Natural killer cell (primary cell): ENCODE measurements around the gene MYLK. TPM values are rescaled to one million over a fixed set of nuclear protein-coding genes. Genes with fewer than 3 reads are reported as not detected.

ENCODE experiments used
- ATAC-seq, 3 donors: fragments of 150-1000 bp in 2 of 3; fragments of 200-7000 bp in 1 of 3; cut with Tn5 transposase; 1 replicate in 1 of 3; 2 replicates in 2 of 3; pipeline ENCODE4 v1.10.0; 2021; ENCODE audit warnings: mild to moderate bottlenecking in 2 of 3, moderate library complexity in 2 of 3
- DNase-seq, 2 donors: peaks; one replicate each; pipeline versions ENCODE4 v3.0.0 to v3.0.0-alpha.2; 2013 to 2021; ENCODE audit warnings: mixed read lengths in 1 of 2
- H3K27ac ChIP-seq: one replicate; pipeline ENCODE4 v1.5.1; 2013; ENCODE audit warnings: mild to moderate bottlenecking, low read length
- H3K27me3 ChIP-seq: one replicate; pipeline ENCODE4 v1.6.1; 2013; ENCODE audit warnings: low read length; ENCODE audit not compliant: control insufficient read depth, insufficient read depth
- H3K36me3 ChIP-seq: one replicate; pipeline ENCODE4 v1.6.1; 2013; ENCODE audit warnings: low read length; ENCODE audit not compliant: control insufficient read depth, insufficient read depth
- H3K4me1 ChIP-seq: one replicate; pipeline ENCODE4 v1.6.1; 2013; ENCODE audit warnings: low read length; ENCODE audit not compliant: control insufficient read depth, insufficient read depth
- H3K4me3 ChIP-seq: one replicate; pipeline ENCODE4 v1.5.1; 2013; ENCODE audit warnings: low read length
- H3K9me3 ChIP-seq: one replicate; pipeline ENCODE4 v1.6.1; 2013; ENCODE audit warnings: low read length; ENCODE audit not compliant: control insufficient read depth, insufficient read depth
- H3K27ac Mint-ChIP-seq, 2 donors: one replicate each; pipeline ENCODE4 v1.8.0; 2022; ENCODE audit warnings: mild to moderate bottlenecking in 2 of 2, mixed read lengths in 2 of 2, moderate library complexity in 1 of 2
- H3K27me3 Mint-ChIP-seq, 2 donors: one replicate each; pipeline ENCODE4 v1.8.0; 2022; ENCODE audit warnings: low read depth in 2 of 2, mixed read lengths in 2 of 2
- H3K36me3 Mint-ChIP-seq: one replicate; pipeline ENCODE4 v1.8.0; 2022; ENCODE audit warnings: mixed read lengths
- H3K4me1 Mint-ChIP-seq, 2 donors: one replicate each; pipeline ENCODE4 v1.8.0; 2022; ENCODE audit warnings: mixed read lengths in 2 of 2
- H3K4me3 Mint-ChIP-seq: one replicate; pipeline ENCODE4 v1.8.0; 2022; ENCODE audit warnings: mild to moderate bottlenecking, moderate library complexity, mixed read lengths
- H3K9me3 Mint-ChIP-seq, 2 donors: one replicate each; pipeline ENCODE4 v1.8.0; 2022; ENCODE audit warnings: mixed read lengths in 2 of 2
- WGBS: methylation state at CpG from one replicate; pipeline ENCODE4 v1.1.7; 2013; ENCODE audit warnings: missing lambda C conversion rate; ENCODE audit not compliant: insufficient coverage; 5-methylcytosine and 5-hydroxymethylcytosine counted together
- intact Hi-C: fragments of 100-400 bp; cut with micrococcal nuclease; formaldehyde crosslinking; loops from one replicate; pipeline ENCODE4 v1.14.2; 2022
- total RNA-seq, 4 donors: library from RNA; stranded (reverse); fragments of 120-200 nt in 1 of 4; gene quantifications; one replicate each; pipeline versions ENCODE4 v1.2.3 to v1.2.4, GENCODE V29; 2013 to 2022
- TF ChIP-seq, protein P1 (sequence below): fragments of 200-600 bp; IDR thresholded peaks from one replicate; pipeline ENCODE4 v1.8.0; 2022; ENCODE audit warnings: antibody characterized with exemption

Gene MYLK
- total RNA-seq, 3 donors from 2014 or later (not counting 1 experiment from before 2014, with no cell fraction given): 0.39 to 5.4 (median 3.4) TPM

DNA sequence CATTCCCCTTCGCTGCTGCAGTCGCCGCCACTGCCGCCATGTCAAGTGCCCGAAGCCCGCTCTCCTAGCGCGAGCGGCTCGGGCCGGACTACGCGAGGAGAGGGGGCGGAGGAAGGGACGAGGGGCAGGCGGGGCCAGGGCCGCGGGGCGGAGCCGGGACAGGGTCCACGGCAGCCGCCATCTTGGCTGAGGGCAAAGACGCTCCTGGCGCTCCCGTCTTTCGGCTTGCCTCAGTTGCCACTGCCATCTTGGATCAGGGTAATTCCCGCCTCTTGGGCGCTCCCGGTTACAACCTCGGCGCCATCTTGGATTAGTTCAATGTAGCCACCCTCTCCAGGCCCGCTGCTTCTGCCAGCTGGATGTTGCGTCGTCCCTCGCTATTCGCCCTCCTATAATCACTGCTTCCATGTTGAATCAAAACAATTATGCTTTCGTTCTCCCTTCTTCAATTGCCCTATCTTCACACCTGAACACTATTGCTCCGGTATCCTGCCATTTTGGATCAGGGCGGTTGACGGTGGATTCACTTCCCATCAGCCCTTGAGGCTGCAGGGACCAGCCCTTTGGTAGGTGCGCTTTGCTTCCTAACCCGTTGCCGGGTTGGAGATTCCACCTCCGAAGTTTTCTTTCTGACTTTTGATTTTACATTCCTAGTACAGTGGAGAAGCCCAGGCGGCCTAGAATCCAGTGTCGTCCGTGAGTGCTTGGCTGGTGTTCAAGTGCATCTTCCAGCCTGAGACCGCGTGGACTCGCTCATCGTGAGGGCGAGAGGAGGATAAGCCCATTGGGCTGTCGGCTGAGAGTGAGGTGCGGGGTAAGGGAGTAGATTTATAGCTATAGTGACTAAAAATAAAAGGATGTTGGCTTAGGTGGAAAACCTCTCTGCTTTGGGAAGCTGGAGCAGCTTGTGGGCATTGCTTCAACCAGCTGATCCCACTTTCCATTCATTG, 298.9 kb downstream of the MYLK start, which contains the start of gene HACD2:
Gene HACD2, minus strand, starts transcription at position 66 of the 950 bp plus-strand sequence. Its CDS starts 26 bp downstream, at position 40.
- peaks cover 8% of the 10 kb centered on the region for H3K36me3 ChIP-seq
- WGBS: under 1% methylated on average over 54 of the region's 54 CpGs
- Mint-ChIP-seq H3K27me3 (no peaks in the 10 kb centered on the region), H3K9me3 (no peaks in the 10 kb centered on the region), H3K27ac (peak within 1 kb of the TSS in 1 of 2 donors; percentile 71), H3K4me3 (peak within 1 kb of the TSS; percentile 87), H3K4me1 (peaks cover 15 to 22% of the 10 kb centered on the region in 2 donors), H3K36me3 (no peaks in the 10 kb centered on the region)
- peak within 1 kb of the TSS; percentile 83 for H3K4me3 ChIP-seq
- no peaks in the 10 kb centered on the region for H3K27me3 ChIP-seq
- intact Hi-C loops: loop anchor here (1.0 to 10.0 kb wide), 2 partner anchors 384 to 1170 kb away; partner anchors contain the start of genes SEC22A and WDR5B
- peaks cover 13% of the 10 kb centered on the region for H3K4me1 ChIP-seq
- TF ChIP-seq, protein P1, sequence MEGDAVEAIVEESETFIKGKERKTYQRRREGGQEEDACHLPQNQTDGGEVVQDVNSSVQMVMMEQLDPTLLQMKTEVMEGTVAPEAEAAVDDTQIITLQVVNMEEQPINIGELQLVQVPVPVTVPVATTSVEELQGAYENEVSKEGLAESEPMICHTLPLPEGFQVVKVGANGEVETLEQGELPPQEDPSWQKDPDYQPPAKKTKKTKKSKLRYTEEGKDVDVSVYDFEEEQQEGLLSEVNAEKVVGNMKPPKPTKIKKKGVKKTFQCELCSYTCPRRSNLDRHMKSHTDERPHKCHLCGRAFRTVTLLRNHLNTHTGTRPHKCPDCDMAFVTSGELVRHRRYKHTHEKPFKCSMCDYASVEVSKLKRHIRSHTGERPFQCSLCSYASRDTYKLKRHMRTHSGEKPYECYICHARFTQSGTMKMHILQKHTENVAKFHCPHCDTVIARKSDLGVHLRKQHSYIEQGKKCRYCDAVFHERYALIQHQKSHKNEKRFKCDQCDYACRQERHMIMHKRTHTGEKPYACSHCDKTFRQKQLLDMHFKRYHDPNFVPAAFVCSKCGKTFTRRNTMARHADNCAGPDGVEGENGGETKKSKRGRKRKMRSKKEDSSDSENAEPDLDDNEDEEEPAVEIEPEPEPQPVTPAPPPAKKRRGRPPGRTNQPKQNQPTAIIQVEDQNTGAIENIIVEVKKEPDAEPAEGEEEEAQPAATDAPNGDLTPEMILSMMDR: no peak
- H3K9me3 ChIP-seq: peaks cover 6% of the 10 kb centered on the region
- DNase-seq (peak; percentile 95 to 96), ATAC-seq (peak; percentile 92 to 99 (median 93))
- H3K27ac ChIP-seq: peak within 1 kb of the TSS; percentile 95

DNA sequence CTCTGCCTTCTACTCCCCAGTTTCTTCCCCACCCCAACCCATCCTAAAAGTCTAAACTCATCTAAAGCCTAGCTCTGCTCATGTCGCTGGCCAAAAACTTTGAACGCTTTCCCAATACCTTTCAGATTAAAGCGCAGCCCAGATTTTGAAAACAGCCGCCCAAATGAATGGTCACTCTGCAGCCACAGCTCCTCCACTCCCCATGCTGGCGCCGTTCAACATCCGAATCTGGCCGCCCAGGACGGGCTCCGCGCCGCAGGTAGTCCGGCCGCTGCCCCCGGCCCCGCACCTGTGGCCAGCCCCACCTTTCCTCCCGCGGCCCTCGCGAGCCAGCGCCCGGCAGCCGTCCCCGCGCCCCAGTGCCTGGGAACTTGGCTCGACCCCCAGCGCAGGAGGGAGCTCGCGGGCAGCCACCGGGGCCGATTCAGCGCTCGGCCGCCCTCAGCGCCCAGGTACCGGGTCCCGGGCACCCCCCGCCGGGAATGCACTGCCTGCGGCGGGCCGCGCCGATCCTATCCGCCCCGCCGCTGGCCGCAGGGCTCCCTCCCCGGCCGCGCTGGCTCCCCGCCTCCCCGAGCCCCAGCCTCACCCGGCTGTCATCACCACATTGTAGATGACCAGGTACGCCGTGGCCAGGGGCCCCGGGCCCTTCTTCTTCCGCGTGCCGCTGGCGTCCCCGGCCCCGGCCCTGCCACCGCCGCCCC, 299.7 kb downstream of the MYLK start:
- peak overlapping the region in 1 of 2 donors; percentile 71 for H3K27ac Mint-ChIP-seq
- H3K27me3 ChIP-seq: no peaks in the 10 kb centered on the region
- under 1% methylated on average over 65 of the region's 65 CpGs for WGBS
- no peaks in the 10 kb centered on the region for H3K9me3 Mint-ChIP-seq
- TF ChIP-seq, protein P1: no peak
- H3K4me3 ChIP-seq: peak overlapping the region; percentile 83
- H3K27me3 Mint-ChIP-seq: no peaks in the 10 kb centered on the region
- DNase-seq (peak in 1 of 2 donors; percentile 62), ATAC-seq (peak; percentile 25 to 38 (median 35))
- peak overlapping the region; percentile 87 for H3K4me3 Mint-ChIP-seq
- no peaks in the 10 kb centered on the region for H3K36me3 Mint-ChIP-seq
- H3K4me1 Mint-ChIP-seq: peaks cover 15 to 18% of the 10 kb centered on the region in 2 donors
- H3K27ac ChIP-seq: peak overlapping the region; percentile 95
- no peaks in the 10 kb centered on the region for H3K9me3 ChIP-seq
- intact Hi-C loops: loop anchor here (10.0 kb wide), 1 partner anchor 1170 kb away; the partner anchor contains the start of gene WDR5B
- H3K36me3 ChIP-seq: peaks cover 16% of the 10 kb centered on the region
- peaks cover 13% of the 10 kb centered on the region for H3K4me1 ChIP-seq

DNA sequence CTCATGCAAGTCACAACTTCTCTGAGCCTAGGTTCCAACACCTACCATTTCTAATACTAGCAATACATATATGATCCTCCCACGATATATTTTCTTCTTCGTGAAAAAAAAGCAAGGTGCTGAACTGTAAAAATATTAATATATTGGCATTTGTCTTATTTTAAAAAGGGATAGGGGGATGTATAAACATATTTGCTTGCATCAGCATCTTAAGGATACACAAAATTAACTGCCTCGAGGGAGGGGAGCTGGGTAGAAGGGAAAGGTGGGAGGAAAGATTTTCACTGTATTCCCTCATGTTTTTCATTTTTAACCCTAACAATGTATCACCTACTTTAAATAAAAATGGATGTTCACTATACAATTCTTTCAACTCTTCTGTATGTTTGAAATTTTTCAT, 300.6 kb downstream of the MYLK start:
- H3K4me3 ChIP-seq: no peak overlapping the region
- H3K27ac ChIP-seq: no peak overlapping the region
- H3K27me3 ChIP-seq: no peaks in the 10 kb centered on the region
- DNase-seq (no peak), ATAC-seq (no peak)
- peaks cover 13% of the 10 kb centered on the region for H3K4me1 ChIP-seq
- Mint-ChIP-seq H3K4me3 (peak overlapping the region; percentile 87), H3K27me3 (no peaks in the 10 kb centered on the region), H3K9me3 (no peaks in the 10 kb centered on the region), H3K36me3 (no peaks in the 10 kb centered on the region), H3K27ac (peak overlapping the region in 1 of 2 donors; percentile 71), H3K4me1 (peaks cover 15 to 18% of the 10 kb centered on the region in 2 donors)
- H3K36me3 ChIP-seq: peaks cover 24% of the 10 kb centered on the region
- no CpG with 5 or more reads among the region's 3 CpGs for WGBS
- TF ChIP-seq, protein P1: no peak
- H3K9me3 ChIP-seq: no peaks in the 10 kb centered on the region
- intact Hi-C loops: loop anchor here (10.0 kb wide), 1 partner anchor 1169 kb away; the partner anchor contains the start of gene WDR5B
